HG02981 (cell line): ENCODE results near the gene PLPPR1.
"Not testable (repeated sequence)": the region's sequence is repeated elsewhere in the genome, so short reads cannot be mapped to it uniquely, and the experiment has no call there.

Source experiments
- ATAC-seq: cut with Tn5 transposase; IDR thresholded peaks from one replicate; pipeline ENCODE4 v1.9.1; 2021; ENCODE audit warnings: mild to moderate bottlenecking, moderate library complexity; ENCODE audit not compliant: unreplicated experiment

The PLPPR1 gene

DNA sequence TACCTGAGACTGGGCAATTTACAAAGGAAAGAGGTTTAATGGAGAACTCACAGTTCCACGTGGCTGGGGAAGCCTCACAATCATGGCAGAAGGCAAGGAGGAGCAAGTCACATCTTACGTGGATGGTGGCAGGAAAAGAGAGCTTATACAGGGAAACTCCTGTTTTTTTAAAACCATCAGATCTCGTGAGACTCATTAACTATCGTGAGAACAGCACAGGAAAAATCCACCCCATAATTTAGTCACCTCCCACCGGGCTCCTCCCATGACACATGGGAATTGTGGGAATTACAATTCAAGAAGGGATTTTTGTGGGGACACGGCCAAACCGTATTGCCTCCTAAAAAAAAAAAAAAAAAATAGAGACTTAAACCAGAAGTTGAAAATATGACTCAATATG lies 11.1 kb downstream of the PLPPR1 start:
- ATAC-seq = not testable (repeated sequence)

GRCh38 chr9:101047848-101048397 lies 19.4 kb downstream of the PLPPR1 start:
- ATAC-seq = no peak

DNA sequence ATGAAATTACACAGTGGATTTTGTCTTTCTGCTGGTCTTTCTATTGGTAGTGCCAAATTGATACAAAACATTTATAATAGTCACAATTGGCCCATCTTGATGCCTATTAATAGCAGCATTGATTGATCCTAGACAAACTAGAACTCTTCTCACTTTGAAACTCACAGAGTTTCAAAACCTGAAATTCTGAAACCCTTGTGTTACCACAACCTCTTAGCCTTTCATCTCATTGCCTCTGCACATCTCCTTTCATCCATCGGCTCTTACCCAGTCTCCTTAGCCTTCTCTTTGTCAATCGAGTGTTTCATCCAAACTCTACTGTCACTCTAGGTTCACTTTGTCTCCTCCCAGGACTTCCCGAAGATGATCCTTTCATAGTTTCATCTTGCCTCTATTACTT lies 22.1 kb downstream of the PLPPR1 start:
- ATAC-seq = no peak

GRCh38 chr9:101054657-101055056 lies 26.1 kb downstream of the PLPPR1 start:
- no peak for ATAC-seq

DNA sequence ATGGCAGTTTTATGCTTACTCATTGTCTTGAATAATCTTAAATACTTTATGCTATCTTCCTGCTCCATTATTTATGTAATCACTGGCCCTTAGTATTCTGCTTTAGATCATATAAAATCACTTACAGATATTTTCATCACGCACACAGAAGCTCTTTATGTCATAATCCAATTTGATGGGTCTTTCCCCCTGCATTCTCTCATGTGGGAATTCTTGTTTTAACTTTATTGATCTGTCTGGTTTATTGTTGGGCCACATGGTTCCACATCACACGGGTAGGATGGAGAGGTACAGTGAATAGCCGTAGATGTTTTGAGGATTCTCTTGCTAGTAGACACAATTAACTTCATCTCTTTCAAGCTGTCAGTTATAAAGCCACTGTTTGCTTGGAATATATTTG lies 27.0 kb downstream of the PLPPR1 start:
- ATAC-seq = no peak

DNA sequence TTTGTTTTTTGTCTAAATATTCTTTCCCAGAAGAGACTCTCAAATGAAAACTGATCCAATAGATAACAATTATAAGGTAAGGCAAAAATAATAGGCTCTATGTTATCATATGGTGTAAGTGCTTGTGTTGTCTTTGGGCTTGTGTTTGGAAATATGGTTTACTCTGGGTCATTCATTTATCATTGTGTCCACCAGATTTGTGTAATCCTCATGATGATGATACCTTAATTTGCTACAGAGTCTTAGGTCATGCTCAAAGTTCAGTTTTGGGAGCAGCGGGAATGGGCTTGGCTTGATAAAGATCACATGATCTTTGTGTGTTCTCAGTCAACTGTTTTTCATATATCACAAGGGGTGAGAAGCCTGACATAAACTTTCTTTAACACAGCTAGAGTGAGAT lies 34.2 kb downstream of the PLPPR1 start:
- ATAC-seq = no peak

DNA sequence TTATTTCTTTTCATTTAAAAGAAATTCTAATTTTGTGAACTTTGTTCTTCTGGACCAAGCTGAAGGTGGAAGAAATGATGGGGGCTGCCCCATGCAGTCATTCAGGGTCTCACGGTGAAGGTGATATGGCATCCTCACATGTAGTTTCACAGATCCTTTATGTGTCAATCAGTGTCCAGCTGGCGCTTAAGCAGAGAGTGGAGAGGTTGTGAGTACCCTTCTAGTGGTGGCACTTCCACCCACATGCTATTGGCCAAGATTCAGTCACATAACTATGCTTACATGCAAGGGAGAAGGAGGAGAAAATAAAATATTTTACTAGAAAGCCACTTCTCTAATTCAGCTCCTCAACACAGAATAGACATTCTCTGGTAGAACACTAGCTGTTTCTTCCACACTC lies 34.7 kb downstream of the PLPPR1 start:
- ATAC-seq = no peak

DNA sequence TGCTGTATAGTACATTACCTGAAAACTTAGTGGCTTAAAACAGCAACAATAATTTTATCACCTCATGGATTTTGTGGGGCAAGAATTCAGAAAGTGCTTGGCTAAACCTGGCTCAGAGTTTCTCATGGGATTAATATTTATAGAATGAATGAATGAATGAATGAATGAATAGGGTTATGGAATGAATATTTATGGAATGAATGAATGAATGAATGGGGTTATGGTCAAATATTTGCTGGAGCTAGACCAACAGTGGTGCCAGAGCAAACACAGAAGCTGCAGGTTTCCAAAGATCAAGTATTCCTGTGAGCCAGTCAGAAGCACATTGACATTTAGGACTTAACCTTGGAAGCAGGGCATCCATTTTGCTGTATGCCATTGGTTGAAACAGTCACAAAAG lies 35.7 kb downstream of the PLPPR1 start:
- no peak for ATAC-seq

DNA sequence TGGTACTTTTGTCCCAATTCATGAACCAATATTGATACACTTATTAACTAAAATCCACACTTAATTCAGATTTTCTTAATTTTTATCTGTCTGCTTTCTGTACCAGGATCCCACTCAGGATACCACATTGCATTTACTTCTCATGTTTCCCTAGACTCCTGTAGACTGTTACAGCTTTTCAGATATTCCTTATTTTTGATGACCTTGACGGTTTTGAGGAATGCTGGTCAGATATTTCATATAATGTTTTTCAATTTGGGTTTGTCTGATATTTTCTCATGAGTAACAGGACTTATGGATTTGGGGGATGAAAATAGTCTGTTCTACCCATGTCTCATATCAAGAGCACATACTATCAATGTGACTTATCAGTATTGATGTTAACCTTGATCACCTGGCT lies 37.4 kb downstream of the PLPPR1 start:
- ATAC-seq = no peak

DNA sequence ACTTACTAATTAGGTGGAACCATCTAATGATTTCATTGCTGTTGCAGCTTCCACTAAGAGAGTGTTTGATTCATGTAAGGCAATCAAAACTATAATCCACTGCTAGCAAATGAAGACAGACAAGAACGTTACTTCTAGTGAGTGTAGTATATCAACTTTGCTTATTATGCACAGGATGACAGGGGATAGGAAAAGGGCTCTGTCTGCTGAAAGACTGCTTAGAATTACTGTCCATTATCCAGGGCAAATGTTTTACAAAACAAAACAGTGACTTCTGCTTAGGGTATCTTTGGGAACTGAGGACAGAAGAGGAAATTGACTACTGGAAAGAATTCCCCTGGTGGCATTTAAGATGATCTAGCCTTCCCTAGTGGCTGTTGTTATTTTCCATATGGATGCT lies 40.2 kb downstream of the PLPPR1 start:
- ATAC-seq = no peak

GRCh38 chr9:101072259-101072658 lies 43.7 kb downstream of the PLPPR1 start:
- ATAC-seq = no peak

GRCh38 chr9:101073122-101073521 lies 44.6 kb downstream of the PLPPR1 start:
- ATAC-seq = no peak

DNA sequence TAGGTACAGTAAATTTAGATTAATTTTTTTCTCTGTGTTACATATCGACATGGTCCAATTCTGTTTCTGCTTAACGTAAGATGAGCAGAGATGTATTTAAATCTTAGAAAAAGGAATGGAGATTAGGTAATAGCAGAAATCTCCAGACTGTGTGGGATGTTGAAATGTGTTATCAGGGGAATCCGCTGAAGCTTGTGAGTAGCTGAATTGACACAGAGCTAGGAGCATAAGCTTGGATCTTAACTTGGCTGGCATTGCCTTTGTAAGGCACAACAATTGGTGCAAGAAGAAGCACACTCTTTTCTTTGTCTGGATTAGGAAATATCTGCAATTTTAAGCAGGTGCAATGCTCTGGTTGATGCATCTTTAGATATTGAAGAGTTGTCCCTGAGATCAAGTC lies 53.1 kb downstream of the PLPPR1 start:
- ATAC-seq = no peak

- no peak for ATAC-seq
Measured at GRCh38 chr9:101083448-101084202, 55.1 kb downstream of the PLPPR1 start.

DNA sequence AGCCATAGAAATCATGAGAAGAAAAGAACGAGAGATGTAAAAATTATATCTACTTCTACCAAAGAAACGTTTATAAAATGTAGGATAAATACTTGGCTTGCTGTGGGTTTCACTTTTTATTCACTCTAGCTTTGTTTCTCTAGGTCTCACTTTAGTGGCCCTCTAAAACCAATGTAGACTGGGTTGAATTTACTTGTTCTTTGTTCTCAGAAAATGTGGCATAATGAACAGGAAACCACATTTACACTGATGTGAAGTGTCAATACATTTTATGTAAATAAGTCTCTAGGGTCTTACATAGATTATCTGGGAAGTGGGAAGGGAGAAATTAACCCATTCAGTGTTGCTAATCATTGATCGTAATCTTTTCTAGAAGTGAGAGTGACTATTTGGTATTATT lies 58.9 kb downstream of the PLPPR1 start:
- no peak for ATAC-seq

GRCh38 chr9:101092922-101093321 lies 64.4 kb downstream of the PLPPR1 start:
- no peak for ATAC-seq

GRCh38 chr9:101093620-101094019 lies 65.1 kb downstream of the PLPPR1 start:
- no peak for ATAC-seq

DNA sequence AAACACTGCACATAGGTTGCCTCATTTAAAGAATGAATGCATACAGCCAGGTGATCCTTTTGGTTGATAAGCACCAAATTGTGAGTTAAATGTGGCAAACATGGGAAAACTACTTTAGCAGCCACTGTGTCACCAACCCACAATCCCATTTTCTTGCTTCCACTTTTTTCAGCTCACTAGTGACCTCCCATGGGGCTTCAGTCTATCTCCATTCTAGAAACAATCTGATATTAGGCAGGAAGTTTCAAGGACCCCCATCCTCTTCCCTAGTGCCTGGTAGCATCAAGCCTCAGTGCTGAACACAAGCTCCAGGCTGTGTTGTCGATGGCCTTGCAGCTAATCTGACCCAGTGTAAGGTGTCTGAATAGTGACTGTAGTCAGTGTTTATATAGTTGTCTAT lies 66.2 kb downstream of the PLPPR1 start:
- no peak for ATAC-seq

DNA sequence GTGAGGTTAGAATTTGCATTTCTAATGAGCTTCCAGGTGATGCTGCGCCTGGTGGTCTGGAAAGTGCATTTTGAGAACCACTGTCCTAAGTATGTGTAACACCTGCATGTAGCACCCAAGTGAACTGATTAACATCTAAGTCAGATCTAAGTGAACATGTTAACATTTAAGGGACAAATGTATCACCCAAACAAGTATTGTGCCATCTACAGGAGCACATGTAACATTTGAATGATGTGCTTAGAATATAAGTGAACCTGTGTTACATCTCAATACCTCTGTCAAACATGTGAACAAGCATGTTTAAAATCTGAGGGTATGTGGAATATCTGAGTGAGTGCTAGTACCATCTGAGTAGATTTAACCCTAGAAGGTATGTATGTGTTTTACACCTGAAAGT lies 68.7 kb downstream of the PLPPR1 start:
- no peak for ATAC-seq

GRCh38 chr9:101098392-101098791 lies 69.9 kb downstream of the PLPPR1 start:
- no peak for ATAC-seq

GRCh38 chr9:101114317-101114716 lies 85.8 kb downstream of the PLPPR1 start:
- no peak for ATAC-seq

- no peak for ATAC-seq
Measured at GRCh38 chr9:101115102-101115501, 86.6 kb downstream of the PLPPR1 start.

DNA sequence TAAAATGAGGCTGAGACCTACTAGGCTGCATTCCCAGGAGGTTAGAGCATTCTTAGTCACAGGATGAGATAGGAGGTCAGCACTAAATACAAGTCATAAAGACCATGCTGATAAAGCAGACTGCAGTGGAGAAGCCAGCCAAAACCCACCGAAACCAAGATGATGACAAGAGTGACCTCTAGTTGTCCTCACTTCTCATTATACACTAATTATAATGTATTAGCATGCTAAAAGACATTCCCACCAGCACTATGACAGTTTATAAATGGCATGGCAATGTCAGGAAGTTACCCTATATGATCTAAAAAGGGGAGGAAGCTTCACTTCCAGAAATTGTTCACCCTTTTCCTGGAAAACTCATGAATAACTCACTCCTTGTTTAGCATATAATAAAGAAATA lies 88.6 kb downstream of the PLPPR1 start:
- no peak for ATAC-seq
